ENCODE data around the gene DMC1. TPM values are rescaled to one million over a fixed set of nuclear protein-coding genes. Genes with fewer than 3 reads are reported as not detected.
A peak's percentile ranks its signal among the peaks of the same experiment; 100 is the strongest.

The DMC1 gene
- total and polyA plus RNA-seq, 9 of the 15 experiments (the other 6 are each of a cell fraction or from before 2014, with no cell fraction given) = 5.5 to 55.5 (median 9.8) TPM

DNA sequence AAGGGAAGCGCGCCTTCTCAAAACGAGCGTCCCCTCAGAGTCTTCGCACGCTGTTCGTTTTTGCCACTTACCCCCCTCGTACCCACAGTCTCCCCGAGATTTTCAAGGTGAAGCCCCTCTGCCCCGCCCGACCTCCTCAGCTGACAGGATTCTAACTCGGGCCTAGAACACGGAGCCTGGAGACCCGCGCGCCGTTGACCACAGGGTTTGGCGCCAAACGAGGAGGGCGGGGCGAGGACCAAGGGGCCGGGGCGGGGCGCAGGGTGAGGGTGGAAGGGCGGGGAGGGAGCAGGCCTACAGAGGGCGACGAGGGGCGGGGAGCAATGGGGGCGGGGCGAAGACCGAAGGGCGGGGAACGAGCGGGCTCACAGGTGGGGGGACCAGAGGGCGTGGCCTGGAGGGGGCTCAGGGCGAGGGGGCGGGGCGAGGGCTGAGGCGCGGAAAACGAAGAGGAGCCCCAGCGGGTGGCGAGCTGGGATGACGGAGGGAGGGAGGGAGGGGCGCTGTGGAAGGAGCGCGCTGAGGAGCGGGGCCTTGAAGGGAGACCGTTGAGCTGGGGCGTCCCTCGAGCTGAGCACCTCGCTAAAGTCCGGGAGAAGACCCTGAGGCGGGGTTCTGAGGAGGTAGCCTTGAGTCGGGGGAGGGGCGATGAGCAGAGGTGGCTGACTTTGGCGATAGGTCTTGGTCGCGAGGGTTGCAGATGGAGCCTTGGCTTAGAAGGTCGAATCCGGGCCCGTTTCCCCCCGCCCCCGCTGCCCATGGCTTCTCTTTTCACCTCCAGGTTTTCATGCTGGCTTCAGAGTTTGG is at the start of gene DMC1 (continued):
- TF ChIP-seq, protein P1, sequence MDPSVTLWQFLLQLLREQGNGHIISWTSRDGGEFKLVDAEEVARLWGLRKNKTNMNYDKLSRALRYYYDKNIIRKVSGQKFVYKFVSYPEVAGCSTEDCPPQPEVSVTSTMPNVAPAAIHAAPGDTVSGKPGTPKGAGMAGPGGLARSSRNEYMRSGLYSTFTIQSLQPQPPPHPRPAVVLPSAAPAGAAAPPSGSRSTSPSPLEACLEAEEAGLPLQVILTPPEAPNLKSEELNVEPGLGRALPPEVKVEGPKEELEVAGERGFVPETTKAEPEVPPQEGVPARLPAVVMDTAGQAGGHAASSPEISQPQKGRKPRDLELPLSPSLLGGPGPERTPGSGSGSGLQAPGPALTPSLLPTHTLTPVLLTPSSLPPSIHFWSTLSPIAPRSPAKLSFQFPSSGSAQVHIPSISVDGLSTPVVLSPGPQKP (CRISPR knock-in tag; IDR thresholded peaks at IDR 0.05) = no peak
- TF ChIP-seq MCM3 (IDR thresholded peaks at IDR 0.05) (no peak), L3MBTL2 (IDR thresholded peaks at IDR 0.05) (peak; percentile 45; the same call in 1 of the 2 replicates), LARP7 (IDR thresholded peaks at IDR 0.05) (0 out of 2 replicates have a peak, but pooled peaks have one; percentile 28), HDAC6 (IDR thresholded peaks at IDR 0.05; ENCODE audit: low read depth, low read length) (no peak), ZSCAN32 (CRISPR knock-in tag; IDR thresholded peaks at IDR 0.05) (no peak), KLF16 (IDR thresholded peaks at IDR 0.05) (no peak), ZNF184 (CRISPR knock-in tag; IDR thresholded peaks at IDR 0.05) (no peak), SRSF7 (optimal IDR thresholded peaks at IDR 0.05; ENCODE audit: low read depth, low read length) (no peak), KAT7 (CRISPR knock-in tag; IDR thresholded peaks at IDR 0.05; ENCODE audit: borderline replicate concordance) (no peak), BRD9 (IDR thresholded peaks at IDR 0.05; ENCODE audit: low read depth, partially characterized antibody) (peak; percentile 30), RBBP5 (IDR thresholded peaks at IDR 0.05; ENCODE audit: borderline replicate concordance, insufficient read depth, low read length, poor library complexity, severe bottlenecking) (peak; percentile 34), SNIP1 (IDR thresholded peaks at IDR 0.05; ENCODE audit: low read depth) (no peak), ESRRB (CRISPR knock-in tag; IDR thresholded peaks at IDR 0.05; ENCODE audit: borderline replicate concordance) (no peak), ZBTB7A (IDR thresholded peaks at IDR 0.05; ENCODE audit: borderline replicate concordance, control insufficient read depth, low read depth, low read length) (peak; percentile 59)
- TF ChIP-seq, protein P2, sequence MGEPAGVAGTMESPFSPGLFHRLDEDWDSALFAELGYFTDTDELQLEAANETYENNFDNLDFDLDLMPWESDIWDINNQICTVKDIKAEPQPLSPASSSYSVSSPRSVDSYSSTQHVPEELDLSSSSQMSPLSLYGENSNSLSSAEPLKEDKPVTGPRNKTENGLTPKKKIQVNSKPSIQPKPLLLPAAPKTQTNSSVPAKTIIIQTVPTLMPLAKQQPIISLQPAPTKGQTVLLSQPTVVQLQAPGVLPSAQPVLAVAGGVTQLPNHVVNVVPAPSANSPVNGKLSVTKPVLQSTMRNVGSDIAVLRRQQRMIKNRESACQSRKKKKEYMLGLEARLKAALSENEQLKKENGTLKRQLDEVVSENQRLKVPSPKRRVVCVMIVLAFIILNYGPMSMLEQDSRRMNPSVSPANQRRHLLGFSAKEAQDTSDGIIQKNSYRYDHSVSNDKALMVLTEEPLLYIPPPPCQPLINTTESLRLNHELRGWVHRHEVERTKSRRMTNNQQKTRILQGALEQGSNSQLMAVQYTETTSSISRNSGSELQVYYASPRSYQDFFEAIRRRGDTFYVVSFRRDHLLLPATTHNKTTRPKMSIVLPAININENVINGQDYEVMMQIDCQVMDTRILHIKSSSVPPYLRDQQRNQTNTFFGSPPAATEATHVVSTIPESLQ (CRISPR knock-in tag; IDR thresholded peaks at IDR 0.05) = no peak
- TF ChIP-seq, protein P3, sequence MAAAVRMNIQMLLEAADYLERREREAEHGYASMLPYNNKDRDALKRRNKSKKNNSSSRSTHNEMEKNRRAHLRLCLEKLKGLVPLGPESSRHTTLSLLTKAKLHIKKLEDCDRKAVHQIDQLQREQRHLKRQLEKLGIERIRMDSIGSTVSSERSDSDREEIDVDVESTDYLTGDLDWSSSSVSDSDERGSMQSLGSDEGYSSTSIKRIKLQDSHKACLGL (CRISPR knock-in tag; IDR thresholded peaks at IDR 0.05; ENCODE audit: borderline replicate concordance, poor library complexity, severe bottlenecking) = no peak
- TF ChIP-seq, protein P4, sequence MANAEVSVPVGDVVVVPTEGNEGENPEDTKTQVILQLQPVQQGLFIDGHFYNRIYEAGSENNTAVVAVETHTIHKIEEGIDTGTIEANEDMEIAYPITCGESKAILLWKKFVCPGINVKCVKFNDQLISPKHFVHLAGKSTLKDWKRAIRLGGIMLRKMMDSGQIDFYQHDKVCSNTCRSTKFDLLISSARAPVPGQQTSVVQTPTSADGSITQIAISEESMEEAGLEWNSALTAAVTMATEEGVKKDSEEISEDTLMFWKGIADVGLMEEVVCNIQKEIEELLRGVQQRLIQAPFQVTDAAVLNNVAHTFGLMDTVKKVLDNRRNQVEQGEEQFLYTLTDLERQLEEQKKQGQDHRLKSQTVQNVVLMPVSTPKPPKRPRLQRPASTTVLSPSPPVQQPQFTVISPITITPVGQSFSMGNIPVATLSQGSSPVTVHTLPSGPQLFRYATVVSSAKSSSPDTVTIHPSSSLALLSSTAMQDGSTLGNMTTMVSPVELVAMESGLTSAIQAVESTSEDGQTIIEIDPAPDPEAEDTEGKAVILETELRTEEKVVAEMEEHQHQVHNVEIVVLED (CRISPR knock-in tag; IDR thresholded peaks at IDR 0.05) = no peak
- TF ChIP-seq, protein P5, sequence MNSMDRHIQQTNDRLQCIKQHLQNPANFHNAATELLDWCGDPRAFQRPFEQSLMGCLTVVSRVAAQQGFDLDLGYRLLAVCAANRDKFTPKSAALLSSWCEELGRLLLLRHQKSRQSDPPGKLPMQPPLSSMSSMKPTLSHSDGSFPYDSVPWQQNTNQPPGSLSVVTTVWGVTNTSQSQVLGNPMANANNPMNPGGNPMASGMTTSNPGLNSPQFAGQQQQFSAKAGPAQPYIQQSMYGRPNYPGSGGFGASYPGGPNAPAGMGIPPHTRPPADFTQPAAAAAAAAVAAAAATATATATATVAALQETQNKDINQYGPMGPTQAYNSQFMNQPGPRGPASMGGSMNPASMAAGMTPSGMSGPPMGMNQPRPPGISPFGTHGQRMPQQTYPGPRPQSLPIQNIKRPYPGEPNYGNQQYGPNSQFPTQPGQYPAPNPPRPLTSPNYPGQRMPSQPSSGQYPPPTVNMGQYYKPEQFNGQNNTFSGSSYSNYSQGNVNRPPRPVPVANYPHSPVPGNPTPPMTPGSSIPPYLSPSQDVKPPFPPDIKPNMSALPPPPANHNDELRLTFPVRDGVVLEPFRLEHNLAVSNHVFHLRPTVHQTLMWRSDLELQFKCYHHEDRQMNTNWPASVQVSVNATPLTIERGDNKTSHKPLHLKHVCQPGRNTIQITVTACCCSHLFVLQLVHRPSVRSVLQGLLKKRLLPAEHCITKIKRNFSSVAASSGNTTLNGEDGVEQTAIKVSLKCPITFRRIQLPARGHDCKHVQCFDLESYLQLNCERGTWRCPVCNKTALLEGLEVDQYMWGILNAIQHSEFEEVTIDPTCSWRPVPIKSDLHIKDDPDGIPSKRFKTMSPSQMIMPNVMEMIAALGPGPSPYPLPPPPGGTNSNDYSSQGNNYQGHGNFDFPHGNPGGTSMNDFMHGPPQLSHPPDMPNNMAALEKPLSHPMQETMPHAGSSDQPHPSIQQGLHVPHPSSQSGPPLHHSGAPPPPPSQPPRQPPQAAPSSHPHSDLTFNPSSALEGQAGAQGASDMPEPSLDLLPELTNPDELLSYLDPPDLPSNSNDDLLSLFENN (IDR thresholded peaks at IDR 0.05; ENCODE audit: low read depth in 2 of 2, low read length in 2 of 2) = no peak

Data from K562 (cell line).